ENCODE data around the gene RASL12. TPM values are rescaled to one million over a fixed set of nuclear protein-coding genes. Genes with fewer than 3 reads are reported as not detected.

RASL12 gene
- total RNA-seq, 2 donors from 2014 or later: not detected

DNA sequence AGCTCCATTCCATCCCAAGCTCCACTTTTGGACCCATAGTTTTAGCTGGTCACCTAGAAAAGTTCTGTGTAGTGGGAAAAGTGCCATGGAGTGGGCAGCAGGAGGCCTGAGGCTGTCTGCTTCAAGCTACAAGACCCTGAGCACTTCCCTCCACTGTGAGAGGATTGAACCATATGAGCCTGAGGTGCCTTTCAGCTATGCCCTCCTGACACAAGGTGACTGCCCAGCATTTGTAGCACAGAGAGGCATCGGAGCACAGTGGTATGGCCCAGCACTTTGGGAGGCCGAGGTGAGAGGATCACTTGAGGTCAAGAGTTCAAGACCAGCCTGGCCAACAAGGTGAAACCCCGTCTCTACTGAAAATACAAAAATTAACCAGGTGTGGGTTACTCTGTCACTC, 4.8 kb upstream of the RASL12 start:
- Mint-ChIP-seq H3K9me3 (no peaks in the 10 kb centered on the region), H3K36me3 (ENCODE audit: low read depth) (no peaks in the 10 kb centered on the region), H3K4me3 (no peak overlapping the region), H3K27me3 (peaks cover 12% of the 10 kb centered on the region), H3K27ac (no peak overlapping the region), H3K4me1 (peaks cover 5% of the 10 kb centered on the region)
- ATAC-seq (replicated peaks): no peak

DNA sequence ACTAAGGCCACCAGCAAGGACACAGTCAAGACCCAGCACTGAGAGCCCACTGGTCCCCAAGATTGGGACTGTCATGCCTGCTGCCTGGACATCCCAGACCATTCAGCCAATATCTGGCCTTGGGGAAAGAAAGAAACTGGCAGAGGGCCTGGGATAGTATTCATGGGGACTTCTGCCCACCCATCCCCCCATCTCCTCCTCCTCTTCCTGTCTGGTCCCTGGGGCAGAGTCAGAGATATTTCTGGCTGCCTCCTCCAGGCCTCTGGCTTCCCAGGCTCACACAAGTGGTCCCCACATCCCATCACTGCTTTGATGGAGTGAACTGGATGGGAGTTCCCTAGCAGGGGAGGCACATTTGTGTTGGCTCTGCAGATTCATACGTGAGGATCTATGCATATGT, 4.2 kb upstream of the RASL12 start:
- H3K9me3 Mint-ChIP-seq: no peaks in the 10 kb centered on the region
- H3K27ac Mint-ChIP-seq: no peak overlapping the region
- no peak for ATAC-seq (replicated peaks)
- no peak overlapping the region for H3K4me3 Mint-ChIP-seq
- peaks cover 16% of the 10 kb centered on the region for H3K27me3 Mint-ChIP-seq
- no peaks in the 10 kb centered on the region for H3K36me3 Mint-ChIP-seq (ENCODE audit: low read depth)
- H3K4me1 Mint-ChIP-seq: peaks cover 5% of the 10 kb centered on the region

DNA sequence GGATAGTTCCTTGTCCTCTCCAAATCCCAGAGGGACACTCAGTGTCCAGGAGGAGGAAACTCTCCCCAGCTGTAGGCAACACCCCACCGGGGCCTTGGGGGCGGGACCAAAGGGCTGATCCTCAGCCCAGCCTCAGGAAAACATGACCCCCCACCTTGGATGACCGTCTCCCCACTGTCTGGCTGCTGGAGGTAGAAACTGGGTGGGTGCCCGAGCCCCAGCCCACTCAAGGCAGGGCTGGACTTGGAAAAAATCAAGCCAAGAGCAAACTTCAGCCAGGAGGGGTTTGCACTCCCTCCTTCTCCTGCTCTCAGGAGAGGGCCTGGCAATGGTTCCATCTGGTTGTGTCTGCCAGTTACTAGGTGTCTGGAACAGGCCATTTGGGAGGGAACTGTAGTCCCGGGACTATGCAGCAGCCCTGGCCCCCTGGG, 3.6 kb upstream of the RASL12 start:
- Mint-ChIP-seq H3K4me3 (no peak overlapping the region), H3K27me3 (peaks cover 16% of the 10 kb centered on the region), H3K9me3 (no peaks in the 10 kb centered on the region), H3K27ac (no peak overlapping the region), H3K4me1 (peaks cover 5% of the 10 kb centered on the region), H3K36me3 (ENCODE audit: low read depth) (no peaks in the 10 kb centered on the region)
- no peak for ATAC-seq (replicated peaks)

DNA sequence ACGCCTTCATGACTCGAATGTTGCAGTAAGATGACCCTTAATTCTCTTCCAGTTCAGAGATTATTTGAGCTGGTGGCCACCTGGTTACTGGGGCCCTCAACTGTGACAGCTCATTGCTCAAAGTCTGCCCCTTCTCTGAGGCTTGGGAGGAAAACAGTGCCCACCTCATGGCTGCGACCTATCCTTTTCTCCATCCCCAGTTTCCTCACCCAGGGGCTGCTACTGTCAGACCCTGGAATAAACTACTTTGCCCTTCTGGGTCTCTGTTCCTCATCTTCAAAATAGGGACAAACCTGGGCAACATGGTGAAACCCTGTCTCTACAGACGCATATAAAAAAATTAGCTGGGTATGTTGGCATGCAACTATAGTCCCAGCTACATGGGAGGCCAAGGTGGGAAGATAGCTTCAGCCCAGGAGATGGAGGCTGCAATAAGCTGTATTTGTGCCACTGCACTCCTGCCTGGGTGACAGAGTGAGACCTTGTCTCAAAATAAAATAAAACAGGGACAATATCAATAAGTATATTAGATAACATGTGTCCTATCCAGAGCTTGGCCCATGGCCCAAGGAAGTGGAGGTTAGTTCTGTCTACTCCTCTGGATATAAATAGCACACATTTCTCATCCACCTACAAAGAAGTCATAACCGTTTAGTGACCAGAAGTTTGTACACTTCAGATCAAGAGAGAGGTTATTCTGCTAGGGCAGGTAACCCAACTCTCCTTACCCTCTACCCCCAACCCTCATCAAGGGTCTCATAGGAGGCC, 2.2 kb upstream of the RASL12 start:
- Mint-ChIP-seq H3K9me3 (no peaks in the 10 kb centered on the region), H3K4me3 (no peak overlapping the region), H3K36me3 (ENCODE audit: low read depth) (peaks cover 6% of the 10 kb centered on the region), H3K27me3 (peaks cover 25% of the 10 kb centered on the region), H3K4me1 (peaks cover 5% of the 10 kb centered on the region), H3K27ac (no peak overlapping the region)
- no peak for ATAC-seq (replicated peaks)

DNA sequence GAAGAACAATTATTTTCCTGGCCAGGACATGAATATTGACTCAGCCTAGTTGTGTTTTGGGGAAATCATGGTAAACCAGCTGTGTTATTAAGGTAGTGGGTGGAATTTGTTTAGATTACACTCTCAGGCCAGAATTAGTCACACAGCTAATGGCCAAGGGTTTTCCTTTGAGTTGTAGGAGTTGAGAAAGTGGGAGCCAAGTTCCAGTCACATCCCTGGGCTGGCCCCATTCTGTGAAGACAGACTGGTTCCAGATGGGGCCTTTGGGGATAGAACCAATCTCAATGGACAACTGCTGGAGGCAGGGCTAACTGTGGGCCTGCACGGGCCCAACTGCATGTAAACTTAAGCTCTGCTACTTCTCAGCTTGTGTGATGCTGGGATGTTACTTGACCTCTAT, 1.4 kb upstream of the RASL12 start:
- ATAC-seq (replicated peaks): no peak
- Mint-ChIP-seq H3K36me3 (ENCODE audit: low read depth) (peaks cover 6% of the 10 kb centered on the region), H3K27ac (no peak overlapping the region), H3K9me3 (no peaks in the 10 kb centered on the region), H3K4me1 (peaks cover 5% of the 10 kb centered on the region), H3K27me3 (peaks cover 26% of the 10 kb centered on the region), H3K4me3 (no peak overlapping the region)

DNA sequence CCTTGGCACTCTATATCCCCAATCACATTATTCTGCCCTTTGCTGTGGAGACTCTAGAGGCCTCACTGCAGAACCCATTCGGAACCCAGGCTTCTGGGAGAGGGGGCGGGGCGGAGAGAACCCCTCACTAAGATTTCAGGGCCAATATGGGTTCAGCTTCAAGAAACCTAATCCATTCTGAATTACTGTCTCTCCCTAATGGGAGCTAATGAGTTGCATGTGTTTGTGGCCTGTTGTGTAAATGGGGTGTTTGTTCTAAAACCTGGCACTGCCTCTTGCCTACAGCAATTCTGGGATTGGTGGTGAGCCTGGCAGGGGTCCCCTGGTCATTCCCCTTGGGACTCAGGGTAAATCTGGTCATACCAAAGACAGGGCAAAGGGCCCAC, 605 bp upstream of the RASL12 start:
- peak overlapping the region; percentile 39 for H3K4me3 Mint-ChIP-seq
- peaks cover 6% of the 10 kb centered on the region for H3K36me3 Mint-ChIP-seq (ENCODE audit: low read depth)
- ATAC-seq (replicated peaks): no peak
- H3K9me3 Mint-ChIP-seq: no peaks in the 10 kb centered on the region
- peaks cover 26% of the 10 kb centered on the region for H3K27me3 Mint-ChIP-seq
- no peak overlapping the region for H3K27ac Mint-ChIP-seq
- H3K4me1 Mint-ChIP-seq: peaks cover 5% of the 10 kb centered on the region

DNA sequence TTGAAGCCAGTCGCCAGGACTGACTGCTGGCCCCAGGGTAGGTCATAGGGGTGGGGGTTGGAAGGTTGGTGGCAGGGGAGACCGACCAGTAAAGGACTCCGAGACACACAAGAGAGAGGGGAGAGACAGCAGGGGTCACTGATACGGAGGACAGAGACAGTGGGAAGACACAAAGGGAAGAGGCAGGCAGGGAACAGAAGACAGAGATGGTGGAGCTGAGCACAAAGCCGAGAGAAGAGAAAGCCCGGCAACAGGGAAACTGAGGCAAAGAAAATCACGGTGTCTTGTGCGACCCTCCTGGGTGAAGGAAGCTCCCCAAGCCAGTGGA, 510 bp downstream of the RASL12 start:
- Mint-ChIP-seq H3K27ac (no peak overlapping the region), H3K4me3 (no peak overlapping the region), H3K4me1 (peaks cover 5% of the 10 kb centered on the region), H3K36me3 (ENCODE audit: low read depth) (peaks cover 6% of the 10 kb centered on the region), H3K9me3 (no peaks in the 10 kb centered on the region), H3K27me3 (peaks cover 28% of the 10 kb centered on the region)
- ATAC-seq (replicated peaks): no peak

DNA sequence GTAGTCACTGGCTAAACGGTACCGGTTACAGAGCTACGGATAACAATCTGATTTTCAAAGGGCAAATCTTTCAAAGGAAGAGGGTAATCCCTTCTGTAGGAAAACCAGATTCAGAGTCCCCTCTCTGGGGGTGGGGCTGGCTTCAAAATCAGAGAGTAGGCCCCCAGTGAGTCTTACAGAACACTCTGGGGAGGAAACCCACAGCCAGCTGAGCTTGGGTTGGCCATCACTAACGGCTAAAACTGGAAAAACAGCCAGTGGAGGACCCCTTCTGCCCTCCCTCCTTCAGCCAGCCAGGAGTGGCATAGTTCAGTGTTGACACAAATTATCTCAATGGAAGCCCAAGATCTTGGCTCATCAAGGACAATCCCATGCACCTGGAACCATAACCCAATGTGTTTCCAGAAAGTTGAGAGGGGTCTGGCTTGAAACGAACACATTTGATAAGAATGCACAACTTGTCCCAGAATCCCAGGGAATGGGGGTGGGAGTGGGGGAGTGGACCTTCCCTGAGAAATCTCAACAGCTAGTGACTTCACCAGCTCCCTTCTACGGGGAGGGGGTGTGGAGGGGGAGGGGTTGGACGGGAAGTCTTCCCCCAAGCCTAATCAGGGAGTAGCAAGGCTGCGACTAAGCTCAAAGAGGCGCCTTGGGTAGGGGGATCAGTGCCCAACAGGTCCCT, 1.0 kb downstream of the RASL12 start:
- peaks cover 5% of the 10 kb centered on the region for H3K4me1 Mint-ChIP-seq
- H3K27me3 Mint-ChIP-seq: peaks cover 28% of the 10 kb centered on the region
- no peak overlapping the region for H3K4me3 Mint-ChIP-seq
- no peaks in the 10 kb centered on the region for H3K9me3 Mint-ChIP-seq
- H3K36me3 Mint-ChIP-seq (ENCODE audit: low read depth): peaks cover 6% of the 10 kb centered on the region
- no peak overlapping the region for H3K27ac Mint-ChIP-seq
- no peak for ATAC-seq (replicated peaks)

DNA sequence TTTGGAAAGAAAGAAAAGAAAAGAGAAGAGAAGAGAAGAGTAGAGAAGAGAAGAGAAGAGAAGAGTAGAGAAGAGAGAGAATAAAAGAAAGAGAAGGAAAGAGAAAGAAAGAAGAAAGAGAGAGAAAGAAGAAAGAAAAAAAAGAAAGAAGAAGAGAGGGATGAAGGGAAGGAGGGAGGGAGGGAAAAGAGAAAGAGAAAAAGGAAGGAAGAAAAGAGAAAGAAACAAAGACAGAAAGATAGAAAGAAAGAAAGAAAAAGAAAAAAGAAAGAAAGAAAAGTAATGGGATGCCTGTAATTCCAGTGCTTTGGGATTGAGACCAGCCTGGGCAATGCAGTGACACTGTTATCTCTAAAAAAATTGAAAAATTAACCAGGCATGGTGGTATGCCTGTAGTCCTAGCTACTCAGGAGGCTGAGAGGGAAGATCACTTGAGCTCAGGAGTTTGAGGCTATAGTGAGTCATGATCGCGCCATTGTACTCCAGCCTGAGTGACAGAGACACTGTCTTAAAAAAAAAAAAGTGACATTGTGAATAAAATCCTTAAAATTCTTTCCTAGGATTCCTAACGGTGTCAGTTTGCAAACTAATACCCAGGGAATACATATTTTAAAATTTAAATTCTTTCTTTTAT, 1.7 kb downstream of the RASL12 start:
- Mint-ChIP-seq H3K27me3 (peaks cover 28% of the 10 kb centered on the region), H3K4me3 (no peak overlapping the region), H3K4me1 (peaks cover 5% of the 10 kb centered on the region), H3K27ac (no peak overlapping the region), H3K9me3 (no peaks in the 10 kb centered on the region), H3K36me3 (ENCODE audit: low read depth) (peaks cover 6% of the 10 kb centered on the region)
- ATAC-seq (replicated peaks): no peak

DNA sequence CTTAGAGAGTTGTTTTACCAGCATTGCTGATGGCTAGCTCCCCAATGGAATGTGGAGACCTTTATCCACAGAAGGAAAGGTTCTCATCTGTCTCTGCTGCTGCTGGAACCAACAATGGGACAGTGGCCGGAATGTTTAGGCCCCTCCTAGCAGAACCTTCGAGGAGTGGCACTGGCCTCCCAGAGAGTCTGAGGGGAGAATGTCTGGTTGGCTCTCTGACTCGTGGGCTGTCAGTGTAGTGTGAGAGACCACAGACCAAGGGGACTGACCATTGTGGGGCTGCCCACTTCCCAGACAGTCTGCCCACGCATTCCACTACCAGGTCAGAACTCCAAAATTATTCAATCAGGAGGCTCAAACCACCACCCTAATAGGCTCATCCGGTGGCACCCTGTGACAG, 5.1 kb downstream of the RASL12 start:
- Mint-ChIP-seq H3K9me3 (no peaks in the 10 kb centered on the region), H3K4me3 (no peak overlapping the region), H3K36me3 (ENCODE audit: low read depth) (peaks cover 6% of the 10 kb centered on the region), H3K4me1 (no peaks in the 10 kb centered on the region), H3K27ac (no peak overlapping the region), H3K27me3 (peaks cover 22% of the 10 kb centered on the region)
- no peak for ATAC-seq (replicated peaks)

DNA sequence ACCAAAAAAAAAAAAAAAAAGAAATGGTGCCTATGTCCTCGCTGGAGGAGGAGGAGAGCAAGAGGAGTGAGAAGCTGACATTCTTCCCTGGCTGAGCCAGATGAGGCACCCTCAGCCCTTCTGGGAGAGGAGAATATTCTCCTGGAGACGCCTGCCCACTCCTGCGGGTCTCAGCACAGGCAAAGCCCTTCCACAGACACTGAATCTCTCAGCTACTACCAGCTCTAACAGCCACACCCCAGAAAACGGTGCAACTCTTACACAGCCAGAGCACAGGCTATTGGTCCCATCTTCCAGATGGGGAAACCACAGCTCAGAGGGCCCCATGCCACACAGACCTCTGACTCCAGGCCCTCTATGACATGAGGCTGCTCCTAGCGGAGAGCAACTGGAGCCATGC, 5.7 kb downstream of the RASL12 start:
- Mint-ChIP-seq H3K4me3 (no peak overlapping the region), H3K4me1 (no peaks in the 10 kb centered on the region), H3K36me3 (ENCODE audit: low read depth) (peaks cover 6% of the 10 kb centered on the region), H3K27me3 (peaks cover 18% of the 10 kb centered on the region), H3K9me3 (no peaks in the 10 kb centered on the region), H3K27ac (no peak overlapping the region)
- ATAC-seq (replicated peaks): no peak

DNA sequence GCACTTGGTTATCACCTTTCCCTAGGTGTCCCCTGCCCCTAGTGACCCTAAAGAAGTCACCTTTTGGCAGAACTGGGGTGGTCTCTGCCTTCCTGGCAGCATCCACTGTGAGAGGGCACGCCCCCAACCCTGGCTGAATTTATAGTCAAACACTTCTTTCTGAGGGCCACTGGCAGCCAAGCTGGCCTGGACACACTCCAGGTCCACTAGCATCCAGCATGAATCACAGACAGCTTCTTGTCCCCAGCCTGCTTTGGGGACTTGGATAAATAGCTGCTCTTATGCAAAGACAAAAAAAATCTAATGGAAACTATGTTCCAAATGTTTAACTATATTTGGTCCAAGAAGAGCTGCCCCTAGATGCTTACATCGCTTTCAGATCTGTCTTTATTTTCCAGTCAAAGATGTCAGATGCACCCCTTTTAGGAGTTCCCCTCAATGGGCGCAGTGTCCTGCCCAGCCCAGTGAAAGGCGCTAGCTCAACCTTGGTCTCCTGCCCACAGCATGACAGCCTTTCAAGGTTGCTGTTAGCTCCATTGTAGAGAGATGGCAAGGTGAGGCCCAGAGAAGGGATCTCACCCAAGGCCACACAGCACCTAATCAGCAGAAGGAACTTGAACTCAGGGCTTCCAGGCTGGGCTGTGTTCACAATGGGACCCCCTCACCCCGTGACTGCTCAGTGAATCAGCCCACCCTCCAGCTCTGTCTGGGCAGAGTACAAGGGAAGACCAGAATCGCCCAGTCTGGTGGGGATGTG, 7.0 kb downstream of the RASL12 start:
- H3K4me1 Mint-ChIP-seq: no peaks in the 10 kb centered on the region
- H3K27me3 Mint-ChIP-seq: peaks cover 12% of the 10 kb centered on the region
- H3K36me3 Mint-ChIP-seq (ENCODE audit: low read depth): peaks cover 5% of the 10 kb centered on the region
- ATAC-seq (replicated peaks): no peak
- no peaks in the 10 kb centered on the region for H3K9me3 Mint-ChIP-seq
- no peak overlapping the region for H3K4me3 Mint-ChIP-seq
- H3K27ac Mint-ChIP-seq: no peak overlapping the region

DNA sequence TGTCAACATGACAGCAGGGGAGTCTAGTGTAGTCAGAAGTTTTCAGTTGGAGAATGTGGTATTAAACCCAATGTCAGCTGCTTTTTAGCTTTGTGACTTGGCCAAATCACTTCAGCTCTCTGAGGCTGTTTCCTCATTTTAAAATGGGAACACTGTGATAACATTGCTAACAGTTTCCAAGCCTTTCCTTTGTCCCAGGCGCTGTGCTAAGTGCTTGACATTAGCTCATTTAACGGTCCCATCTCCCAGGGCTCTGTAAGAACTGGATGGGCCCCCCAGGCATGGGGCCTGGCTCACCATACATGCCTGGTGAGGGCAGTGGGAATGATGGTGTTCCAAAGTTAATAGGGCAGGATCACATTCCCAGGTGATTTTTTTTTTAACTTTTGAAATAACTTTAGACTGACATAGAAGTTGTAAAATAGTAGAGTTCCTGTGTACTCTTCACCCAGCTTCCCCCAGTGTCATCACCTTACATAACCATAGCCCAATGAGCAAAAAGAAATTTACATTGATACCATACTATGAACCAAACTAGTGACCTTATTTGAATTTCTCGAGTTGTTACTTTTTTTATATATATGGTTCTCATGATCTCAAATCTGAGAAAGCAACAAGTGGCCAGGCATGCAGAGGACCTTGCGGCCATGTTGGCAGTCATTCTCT, 7.7 kb downstream of the RASL12 start:
- H3K36me3 Mint-ChIP-seq (ENCODE audit: low read depth): no peaks in the 10 kb centered on the region
- H3K27me3 Mint-ChIP-seq: peaks cover 5% of the 10 kb centered on the region
- H3K4me1 Mint-ChIP-seq: no peaks in the 10 kb centered on the region
- H3K9me3 Mint-ChIP-seq: no peaks in the 10 kb centered on the region
- H3K4me3 Mint-ChIP-seq: no peak overlapping the region
- no peak overlapping the region for H3K27ac Mint-ChIP-seq
- ATAC-seq (replicated peaks): no peak

DNA sequence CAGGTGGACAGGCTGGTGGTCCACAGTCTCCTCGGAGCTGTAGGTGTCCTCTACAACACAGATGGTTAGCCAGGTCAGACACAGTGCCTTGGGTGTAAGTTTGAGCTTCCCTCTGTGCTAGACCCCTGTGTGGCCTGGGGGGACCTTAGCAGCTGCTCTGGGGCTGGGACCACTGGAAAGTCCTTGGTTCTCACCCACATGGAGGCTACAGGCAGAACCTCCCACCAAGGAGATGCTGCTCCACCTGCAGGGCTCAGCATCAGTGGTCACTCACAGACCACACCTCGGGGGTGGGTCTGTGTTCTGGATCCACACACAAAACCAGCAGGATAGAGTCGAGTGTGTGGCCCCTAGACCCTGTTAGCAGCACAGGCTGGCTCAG, 8.4 kb downstream of the RASL12 start:
- Mint-ChIP-seq H3K9me3 (no peaks in the 10 kb centered on the region), H3K36me3 (ENCODE audit: low read depth) (no peaks in the 10 kb centered on the region), H3K4me1 (no peaks in the 10 kb centered on the region), H3K4me3 (no peak overlapping the region), H3K27me3 (peaks cover 3% of the 10 kb centered on the region), H3K27ac (no peak overlapping the region)
- no peak for ATAC-seq (replicated peaks)
